Measurements from ENCODE around the gene HSPB9. TPM values are rescaled to one million over a fixed set of nuclear protein-coding genes. Genes with fewer than 3 reads are reported as not detected.
A peak's percentile ranks its signal among the peaks of the same experiment; 100 is the strongest.

HSPB9 gene
- total RNA-seq, 1 experiment from 2014 or later: 0.15 TPM

GRCh38 chr17:42109086-42109485 is 13.5 kb upstream of the HSPB9 start:
- Histone ChIP-seq H4K5ac (ENCODE audit: insufficient read length, low read depth, low read length) (no peak overlapping the region), H3K27me3 (ENCODE audit: insufficient read depth, low read length) (no peaks in the 10 kb centered on the region), H3K23me2 (ENCODE audit: insufficient read length, low read depth, low read length, poor library complexity, severe bottlenecking) (no peaks in the 10 kb centered on the region), H2BK20ac (ENCODE audit: low read depth, low read length, poor library complexity, severe bottlenecking) (no peak overlapping the region), H3K27ac (ENCODE audit: insufficient read length, low read depth, low read length) (no peak overlapping the region), H3K14ac (ENCODE audit: insufficient read depth, low read length) (no peak overlapping the region; the same call in 1 of the 2 replicates), H4K8ac (replicated peaks; ENCODE audit: insufficient read length, low read depth, low read length) (no peak overlapping the region), H2AK5ac (ENCODE audit: insufficient read length, low read length) (no peak overlapping the region), H3K23ac (ENCODE audit: insufficient read length, low read depth, low read length) (no peak overlapping the region), H4K20me1 (ENCODE audit: control insufficient read depth, insufficient read depth, insufficient read length) (no peaks in the 10 kb centered on the region), H2BK120ac (ENCODE audit: low read depth, low read length, poor library complexity, severe bottlenecking) (no peak overlapping the region), H4K91ac (ENCODE audit: insufficient read length, low read depth, low read length) (no peak overlapping the region), H3T11ph (ENCODE audit: low read length) (no peak overlapping the region), H2BK5ac (ENCODE audit: insufficient read length, low read length) (no peak overlapping the region), H3K4ac (ENCODE audit: low read depth, low read length) (no peak overlapping the region), H3K79me1 (ENCODE audit: insufficient read depth, low read depth, low read length, poor library complexity, severe bottlenecking) (no peaks in the 10 kb centered on the region), H2AFZ (ENCODE audit: low read length) (no peak overlapping the region), H2BK12ac (ENCODE audit: insufficient read length, low read depth, low read length) (no peak overlapping the region), H3K9ac (ENCODE audit: extremely low read depth, insufficient read length, low read length) (no peak overlapping the region), H3K9me3 (ENCODE audit: control insufficient read depth, low read depth, low read length) (no peaks in the 10 kb centered on the region), H3K79me2 (ENCODE audit: insufficient read depth, low read length) (no peaks in the 10 kb centered on the region), H3K56ac (ENCODE audit: insufficient read length, low read depth, low read length) (no peak overlapping the region), H3K4me1 (ENCODE audit: insufficient read depth, low read length) (peaks cover 4% of the 10 kb centered on the region; the same call in 1 of the 2 replicates), H3K18ac (ENCODE audit: insufficient read length, low read depth, low read length) (no peak overlapping the region), H2BK15ac (ENCODE audit: low read depth, low read length) (no peak overlapping the region), H3K4me2 (ENCODE audit: insufficient read depth, insufficient read length, low read length) (no peak overlapping the region)
- TF ChIP-seq CTCF (conservative IDR thresholded peaks at IDR 0.05): no peak
- H3K27ac Mint-ChIP-seq: no peak overlapping the region
- H3K9me3 Mint-ChIP-seq: no peaks in the 10 kb centered on the region
- H3K4me3 Mint-ChIP-seq: peak overlapping the region in 1 of 2 experiments; percentile 56; a peak in 2 of 5 replicates
- H3K4me1 Mint-ChIP-seq: peaks cover 21 to 29% of the 10 kb centered on the region in 2 experiments
- DNase-seq: no peak
- H3K36me3 Mint-ChIP-seq (ENCODE audit: insufficient read depth in 1 of 3, low read depth in 3 of 3): peaks cover 3 to 6% (median 4%) of the 10 kb centered on the region in 3 experiments; a peak in 6 of 7 replicates
- WGBS (ENCODE audit: extremely low coverage, insufficient read length, low lambda C conversion rate): no CpG with 5 or more reads among the region's 9 CpGs
- H3K27me3 Mint-ChIP-seq (ENCODE audit: low read depth): peaks cover 9% of the 10 kb centered on the region
